Ovary (tissue), 3 donors: ENCODE results near the gene N4BP3.

Experiments
- CTCF ChIP-seq, 3 donors: fragments of 450-650 bp in 2 of 3; fragments of 200-600 bp in 1 of 3; IDR thresholded peaks; one replicate each; pipeline versions ENCODE4 v1.5.1 to v1.8.0; 2016 to 2022; ENCODE audit warnings: antibody characterized with exemption in 3 of 3, mild to moderate bottlenecking in 1 of 3
- POLR2A ChIP-seq: fragments of 450-650 bp; IDR thresholded peaks from one replicate; pipeline ENCODE4 v1.6.1; 2017; ENCODE audit warnings: antibody characterized with exemption, mild to moderate bottlenecking, moderate library complexity
- donor health status: DM: no; HTN: no; CAD: no.

DNA sequence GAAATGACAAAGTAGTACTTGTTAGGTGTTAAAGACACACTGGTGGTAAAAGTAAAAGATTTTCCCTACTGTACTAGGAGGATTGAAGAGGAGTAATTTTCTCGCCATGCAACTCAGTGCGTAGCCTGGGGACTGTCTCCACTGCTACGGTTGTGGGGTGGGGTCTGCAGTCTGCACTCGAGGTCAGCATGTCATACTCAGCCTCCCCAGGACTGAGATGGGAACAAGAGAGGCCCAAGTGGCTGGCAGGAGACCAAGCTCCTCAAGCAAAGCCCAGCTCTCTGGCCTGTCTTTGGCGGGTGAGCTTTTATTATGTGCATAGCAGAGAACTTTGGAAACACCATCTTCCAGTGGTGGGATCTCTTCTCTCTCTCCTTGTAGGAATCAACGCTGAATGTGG is 29.9 kb downstream of the N4BP3 start:
- TF ChIP-seq CTCF (IDR thresholded peaks at IDR 0.05), result no peak
- TF ChIP-seq POLR2A, result no peak
